H1 (cell line): ENCODE data around the gene KRT4.

Experiments used
- CHD1 ChIP-seq: IDR thresholded peaks from 2 replicates; pipeline ENCODE4 v1.6.1; 2012; ENCODE audit warnings: low read depth, low read length, improper control_type of control experiment
- CHD2 ChIP-seq: IDR thresholded peaks from 2 replicates; pipeline ENCODE4 v1.6.1; 2012; ENCODE audit warnings: low read length, improper control_type of control experiment
- JUND ChIP-seq: IDR thresholded peaks from 2 replicates; pipeline ENCODE4 v1.6.1; 2011; ENCODE audit warnings: mild to moderate bottlenecking, improper control_type of control experiment, low read length
- MAX ChIP-seq: IDR thresholded peaks from 2 replicates; pipeline ENCODE4 v1.6.1; 2012; ENCODE audit warnings: inconsistent platforms
- PHF8 ChIP-seq: fragments of 200-600 bp; sonication (generic); conservative IDR thresholded peaks from 2 replicates; pipeline ENCODE4 v1.7.1; 2012; ENCODE audit warnings: low read depth, mild to moderate bottlenecking, inconsistent platforms, low read length, moderate library complexity
- POLR2A ChIP-seq, 2 experiments: IDR thresholded peaks; 1 replicate in 1 of 2; 2 replicates in 1 of 2; pipeline ENCODE4 v1.6.1; 2011; ENCODE audit warnings: low read depth in 2 of 2, low read length in 2 of 2, mild to moderate bottlenecking in 2 of 2; ENCODE audit errors: control extremely low read depth in 1 of 2
- POU5F1 ChIP-seq: IDR thresholded peaks from 2 replicates; pipeline ENCODE4 v1.6.1; 2011; ENCODE audit warnings: low read depth, mild to moderate bottlenecking, low read length, moderate library complexity
- RFX5 ChIP-seq: IDR thresholded peaks from 2 replicates; pipeline ENCODE4 v1.6.1; 2011; ENCODE audit warnings: low read depth, low read length, improper control_type of control experiment, borderline replicate concordance
- RNF2 ChIP-seq: fragments of 200-900, 300-1000 bp; sonication (generic); IDR thresholded peaks from 2 replicates; pipeline ENCODE4 v1.7.1; 2016; ENCODE audit warnings: borderline replicate concordance, low read depth, mild to moderate bottlenecking, antibody characterized with exemption, low read length; ENCODE audit not compliant: poor library complexity, severe bottlenecking; ENCODE audit errors: missing control alignments
- SAP30 ChIP-seq: fragments of 300-600 bp; sonication (generic); IDR thresholded peaks from 2 replicates; pipeline ENCODE4 v1.7.1; 2012; ENCODE audit warnings: low read length, moderate library complexity, mild to moderate bottlenecking, inconsistent platforms; ENCODE audit not compliant: insufficient read depth, insufficient replicate concordance
- SP1 ChIP-seq: IDR thresholded peaks from 2 replicates; pipeline ENCODE4 v1.6.1; 2011; ENCODE audit warnings: low read depth, low read length
- TAF1 ChIP-seq: IDR thresholded peaks from 2 replicates; pipeline ENCODE4 v1.6.1; 2011; ENCODE audit warnings: mild to moderate bottlenecking, low read depth, low read length
- USF2 ChIP-seq: IDR thresholded peaks from 2 replicates; pipeline ENCODE4 v1.6.1; 2011; ENCODE audit warnings: low read length, improper control_type of control experiment
- TF ChIP-seq, protein P1 (sequence below), 3 experiments: IDR thresholded peaks; 1 replicate in 2 of 3; 2 replicates in 1 of 3; pipeline versions ENCODE4 v1.5.1 to v1.6.1; 2011; ENCODE audit warnings: low read length in 3 of 3, mild to moderate bottlenecking in 3 of 3, inconsistent platforms in 2 of 3, low read depth in 1 of 3, moderate library complexity in 1 of 3; ENCODE audit not compliant: insufficient read depth in 1 of 3; ENCODE audit errors: control extremely low read depth in 1 of 3

GRCh38 chr12:52818887-52819420 lies 5.0 kb upstream of the KRT4 start:
- TF ChIP-seq CHD2 (no peak), JUND (no peak), SAP30 (no peak), POLR2A (IDR thresholded peaks at IDR 0.05; ENCODE audit: control extremely low read depth in 1 of 2, low read depth in 2 of 2, low read length in 2 of 2) (no peak), CHD1 (no peak), PHF8 (no peak), MAX (no peak), USF2 (no peak), SP1 (no peak), RNF2 (no peak), TAF1 (no peak), RFX5 (no peak), POU5F1 (no peak)
- TF ChIP-seq, protein P1, sequence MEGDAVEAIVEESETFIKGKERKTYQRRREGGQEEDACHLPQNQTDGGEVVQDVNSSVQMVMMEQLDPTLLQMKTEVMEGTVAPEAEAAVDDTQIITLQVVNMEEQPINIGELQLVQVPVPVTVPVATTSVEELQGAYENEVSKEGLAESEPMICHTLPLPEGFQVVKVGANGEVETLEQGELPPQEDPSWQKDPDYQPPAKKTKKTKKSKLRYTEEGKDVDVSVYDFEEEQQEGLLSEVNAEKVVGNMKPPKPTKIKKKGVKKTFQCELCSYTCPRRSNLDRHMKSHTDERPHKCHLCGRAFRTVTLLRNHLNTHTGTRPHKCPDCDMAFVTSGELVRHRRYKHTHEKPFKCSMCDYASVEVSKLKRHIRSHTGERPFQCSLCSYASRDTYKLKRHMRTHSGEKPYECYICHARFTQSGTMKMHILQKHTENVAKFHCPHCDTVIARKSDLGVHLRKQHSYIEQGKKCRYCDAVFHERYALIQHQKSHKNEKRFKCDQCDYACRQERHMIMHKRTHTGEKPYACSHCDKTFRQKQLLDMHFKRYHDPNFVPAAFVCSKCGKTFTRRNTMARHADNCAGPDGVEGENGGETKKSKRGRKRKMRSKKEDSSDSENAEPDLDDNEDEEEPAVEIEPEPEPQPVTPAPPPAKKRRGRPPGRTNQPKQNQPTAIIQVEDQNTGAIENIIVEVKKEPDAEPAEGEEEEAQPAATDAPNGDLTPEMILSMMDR (IDR thresholded peaks at IDR 0.05; ENCODE audit: control extremely low read depth in 1 of 3, insufficient read depth in 1 of 3, low read depth in 1 of 3, low read length in 3 of 3): no peak
